H1 (cell line): Measurements from ENCODE around the gene ADA.

Experiments
- EP300 ChIP-seq, 2 experiments: IDR thresholded peaks; 1 replicate in 1 of 2; 2 replicates in 1 of 2; pipeline ENCODE4 v1.6.1; 2011 to 2012; ENCODE audit warnings: low read depth in 2 of 2, low read length in 2 of 2, mild to moderate bottlenecking in 2 of 2, borderline replicate concordance in 1 of 2, inconsistent platforms in 1 of 2, moderate library complexity in 1 of 2
- EZH2 ChIP-seq: fragments of 200-600 bp; sonication (generic); IDR thresholded peaks from 2 replicates; pipeline ENCODE4 v1.7.1; 2012; ENCODE audit warnings: low read depth, mild to moderate bottlenecking, moderate library complexity, low read length, inconsistent platforms; ENCODE audit not compliant: severe bottlenecking
- JUN ChIP-seq: IDR thresholded peaks from 2 replicates; pipeline ENCODE4 v1.6.1; 2011; ENCODE audit warnings: low read depth, mild to moderate bottlenecking, improper control_type of control experiment, low read length
- JUND ChIP-seq: IDR thresholded peaks from 2 replicates; pipeline ENCODE4 v1.6.1; 2011; ENCODE audit warnings: mild to moderate bottlenecking, improper control_type of control experiment, low read length
- POLR2A ChIP-seq, 2 experiments: IDR thresholded peaks; 1 replicate in 1 of 2; 2 replicates in 1 of 2; pipeline ENCODE4 v1.6.1; 2011; ENCODE audit warnings: low read depth in 2 of 2, low read length in 2 of 2, mild to moderate bottlenecking in 2 of 2; ENCODE audit errors: control extremely low read depth in 1 of 2
- POLR2AphosphoS5 ChIP-seq: IDR thresholded peaks from 2 replicates; pipeline ENCODE4 v1.6.1; 2011; ENCODE audit warnings: low read depth, low read length
- SP1 ChIP-seq: IDR thresholded peaks from 2 replicates; pipeline ENCODE4 v1.6.1; 2011; ENCODE audit warnings: low read depth, low read length
- SRF ChIP-seq: IDR thresholded peaks from 2 replicates; pipeline ENCODE4 v1.6.1; 2011; ENCODE audit warnings: mild to moderate bottlenecking, low read depth, low read length, moderate library complexity
- TF ChIP-seq, protein P1 (sequence below), 3 experiments: IDR thresholded peaks; 1 replicate in 2 of 3; 2 replicates in 1 of 3; pipeline versions ENCODE4 v1.5.1 to v1.6.1; 2011; ENCODE audit warnings: low read length in 3 of 3, mild to moderate bottlenecking in 3 of 3, inconsistent platforms in 2 of 3, low read depth in 1 of 3, moderate library complexity in 1 of 3; ENCODE audit not compliant: insufficient read depth in 1 of 3; ENCODE audit errors: control extremely low read depth in 1 of 3
- TF ChIP-seq, protein P2 (sequence below): IDR thresholded peaks from 2 replicates; pipeline ENCODE4 v1.6.1; 2011; ENCODE audit warnings: low read length, improper control_type of control experiment

DNA sequence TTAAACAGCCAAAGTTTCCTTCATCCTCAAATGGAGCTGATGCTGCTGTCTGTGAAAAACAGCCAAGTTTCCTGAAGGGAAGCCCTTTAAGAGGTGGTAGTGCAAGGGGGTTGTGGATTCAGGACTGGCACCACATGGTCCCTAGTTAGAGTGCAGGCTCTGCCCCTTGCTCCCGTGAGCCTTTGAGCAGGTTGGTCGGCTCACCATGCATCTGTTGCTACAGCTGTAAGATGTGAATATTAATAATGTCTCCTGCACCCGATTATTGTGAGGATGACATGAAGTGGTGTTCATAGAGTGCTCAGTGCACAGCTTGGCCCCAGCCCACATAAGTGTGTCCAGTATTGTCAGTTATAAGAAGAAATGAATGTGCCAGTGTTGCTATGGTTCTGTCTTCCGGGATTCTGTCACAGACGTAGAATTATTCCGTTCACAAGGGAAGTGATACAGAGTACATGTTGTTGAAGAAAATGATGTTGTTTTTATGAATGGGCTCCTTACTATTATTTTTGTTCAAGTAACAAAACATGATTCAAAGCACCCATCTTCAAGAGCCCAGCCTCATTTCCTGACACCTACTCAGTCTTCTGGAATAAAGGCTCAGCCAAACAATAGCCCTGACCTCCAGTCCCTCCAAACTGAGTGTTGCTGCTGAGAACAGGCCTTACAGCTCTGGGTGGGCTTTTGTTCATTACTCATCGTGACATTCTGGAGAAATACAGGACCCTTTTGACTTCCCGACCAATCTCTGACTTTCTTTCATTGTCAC is 72.0 kb downstream of the ADA start:
- TF ChIP-seq, protein P1, sequence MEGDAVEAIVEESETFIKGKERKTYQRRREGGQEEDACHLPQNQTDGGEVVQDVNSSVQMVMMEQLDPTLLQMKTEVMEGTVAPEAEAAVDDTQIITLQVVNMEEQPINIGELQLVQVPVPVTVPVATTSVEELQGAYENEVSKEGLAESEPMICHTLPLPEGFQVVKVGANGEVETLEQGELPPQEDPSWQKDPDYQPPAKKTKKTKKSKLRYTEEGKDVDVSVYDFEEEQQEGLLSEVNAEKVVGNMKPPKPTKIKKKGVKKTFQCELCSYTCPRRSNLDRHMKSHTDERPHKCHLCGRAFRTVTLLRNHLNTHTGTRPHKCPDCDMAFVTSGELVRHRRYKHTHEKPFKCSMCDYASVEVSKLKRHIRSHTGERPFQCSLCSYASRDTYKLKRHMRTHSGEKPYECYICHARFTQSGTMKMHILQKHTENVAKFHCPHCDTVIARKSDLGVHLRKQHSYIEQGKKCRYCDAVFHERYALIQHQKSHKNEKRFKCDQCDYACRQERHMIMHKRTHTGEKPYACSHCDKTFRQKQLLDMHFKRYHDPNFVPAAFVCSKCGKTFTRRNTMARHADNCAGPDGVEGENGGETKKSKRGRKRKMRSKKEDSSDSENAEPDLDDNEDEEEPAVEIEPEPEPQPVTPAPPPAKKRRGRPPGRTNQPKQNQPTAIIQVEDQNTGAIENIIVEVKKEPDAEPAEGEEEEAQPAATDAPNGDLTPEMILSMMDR (IDR thresholded peaks at IDR 0.05; ENCODE audit: control extremely low read depth in 1 of 3, insufficient read depth in 1 of 3, low read depth in 1 of 3, low read length in 3 of 3): no peak
- TF ChIP-seq EP300 (IDR thresholded peaks at IDR 0.05; ENCODE audit: borderline replicate concordance in 1 of 2, low read depth in 2 of 2, low read length in 2 of 2) (no peak), POLR2AphosphoS5 (no peak), POLR2A (IDR thresholded peaks at IDR 0.05; ENCODE audit: control extremely low read depth in 1 of 2, low read depth in 2 of 2, low read length in 2 of 2) (no peak), JUN (no peak), SRF (no peak), EZH2 (no peak), JUND (no peak), SP1 (no peak)
- TF ChIP-seq, protein P2, sequence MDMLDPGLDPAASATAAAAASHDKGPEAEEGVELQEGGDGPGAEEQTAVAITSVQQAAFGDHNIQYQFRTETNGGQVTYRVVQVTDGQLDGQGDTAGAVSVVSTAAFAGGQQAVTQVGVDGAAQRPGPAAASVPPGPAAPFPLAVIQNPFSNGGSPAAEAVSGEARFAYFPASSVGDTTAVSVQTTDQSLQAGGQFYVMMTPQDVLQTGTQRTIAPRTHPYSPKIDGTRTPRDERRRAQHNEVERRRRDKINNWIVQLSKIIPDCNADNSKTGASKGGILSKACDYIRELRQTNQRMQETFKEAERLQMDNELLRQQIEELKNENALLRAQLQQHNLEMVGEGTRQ: no peak
